Brain microvascular endothelial cell (primary cell): Measurements from ENCODE around the gene FMO1.
"Not testable (repeated sequence)": the region's sequence is repeated elsewhere in the genome, so short reads cannot be mapped to it uniquely, and the experiment has no call there.

Source experiments
- DNase-seq: peaks from one replicate; pipeline ENCODE4 v3.0.0-alpha.2; 2020
- H3K27ac ChIP-seq: fragments of 250-450 bp; sonication (Bioruptor Pico); 2 replicates; pipeline ENCODE4 v1.5.1; 2020; ENCODE audit warnings: mild to moderate bottlenecking, moderate library complexity
- H3K27me3 ChIP-seq: fragments of 250-450 bp; sonication (Bioruptor Pico); replicated peaks from 2 replicates; pipeline ENCODE4 v1.5.1; 2020; ENCODE audit warnings: mild to moderate bottlenecking
- H3K36me3 ChIP-seq: fragments of 250-450 bp; sonication (Bioruptor Pico); replicated peaks from 2 replicates; pipeline ENCODE4 v1.5.1; 2020; ENCODE audit warnings: mild to moderate bottlenecking
- H3K4me3 ChIP-seq: 2 replicates; pipeline ENCODE4 v1.5.1; 2011; ENCODE audit warnings: low read depth, mild to moderate bottlenecking, control low read depth, low read length, moderate library complexity
- in situ Hi-C: cut with HindIII; loops from 2 replicates; pipeline ENCODE4 v1.10.0; 2017; ENCODE audit warnings: low sequenced_read_pairs, low pct_ligation_motif_present
- TF ChIP-seq, protein P1 (sequence below): IDR thresholded peaks from 2 replicates; pipeline ENCODE4 v1.5.1; 2011; ENCODE audit warnings: low read depth, mild to moderate bottlenecking, moderate library complexity, low read length, control low read depth, inconsistent platforms; ENCODE audit errors: missing control alignments

The FMO1 gene

GRCh38 chr1:171219346-171220080 lies 28.8 kb upstream of the FMO1 start:
- TF ChIP-seq, protein P1, sequence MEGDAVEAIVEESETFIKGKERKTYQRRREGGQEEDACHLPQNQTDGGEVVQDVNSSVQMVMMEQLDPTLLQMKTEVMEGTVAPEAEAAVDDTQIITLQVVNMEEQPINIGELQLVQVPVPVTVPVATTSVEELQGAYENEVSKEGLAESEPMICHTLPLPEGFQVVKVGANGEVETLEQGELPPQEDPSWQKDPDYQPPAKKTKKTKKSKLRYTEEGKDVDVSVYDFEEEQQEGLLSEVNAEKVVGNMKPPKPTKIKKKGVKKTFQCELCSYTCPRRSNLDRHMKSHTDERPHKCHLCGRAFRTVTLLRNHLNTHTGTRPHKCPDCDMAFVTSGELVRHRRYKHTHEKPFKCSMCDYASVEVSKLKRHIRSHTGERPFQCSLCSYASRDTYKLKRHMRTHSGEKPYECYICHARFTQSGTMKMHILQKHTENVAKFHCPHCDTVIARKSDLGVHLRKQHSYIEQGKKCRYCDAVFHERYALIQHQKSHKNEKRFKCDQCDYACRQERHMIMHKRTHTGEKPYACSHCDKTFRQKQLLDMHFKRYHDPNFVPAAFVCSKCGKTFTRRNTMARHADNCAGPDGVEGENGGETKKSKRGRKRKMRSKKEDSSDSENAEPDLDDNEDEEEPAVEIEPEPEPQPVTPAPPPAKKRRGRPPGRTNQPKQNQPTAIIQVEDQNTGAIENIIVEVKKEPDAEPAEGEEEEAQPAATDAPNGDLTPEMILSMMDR = no peak
- H3K36me3 ChIP-seq = no peaks in the 10 kb centered on the region
- H3K27me3 ChIP-seq = no peaks in the 10 kb centered on the region
- H3K4me3 ChIP-seq = no peak overlapping the region
- H3K27ac ChIP-seq = peak overlapping the region; percentile 87
- DNase-seq = peak; percentile 40
- in situ Hi-C loops = no loop called here

- TF ChIP-seq, protein P1 = no peak
- Histone ChIP-seq H3K4me3 (peak overlapping the region; percentile 9), H3K27me3 (no peaks in the 10 kb centered on the region), H3K36me3 (no peaks in the 10 kb centered on the region), H3K27ac (peak overlapping the region; percentile 87)
- DNase-seq = peak; percentile 70
- in situ Hi-C loops = no loop called here
Observed at GRCh38 chr1:171220081-171220420, 28.2 kb upstream of the FMO1 start.

GRCh38 chr1:171220581-171221054 lies 27.7 kb upstream of the FMO1 start:
- TF ChIP-seq, protein P1 = peak; percentile 14
- peak; percentile 51 for DNase-seq
- Histone ChIP-seq H3K27ac (peak overlapping the region; percentile 87), H3K27me3 (no peaks in the 10 kb centered on the region), H3K4me3 (peak overlapping the region; percentile 9), H3K36me3 (no peaks in the 10 kb centered on the region)
- in situ Hi-C loops = no loop called here

GRCh38 chr1:171221665-171222591 lies 26.4 kb upstream of the FMO1 start:
- no peaks in the 10 kb centered on the region for H3K36me3 ChIP-seq
- DNase-seq = peak; percentile 8
- TF ChIP-seq, protein P1 = no peak
- no peak overlapping the region for H3K4me3 ChIP-seq
- in situ Hi-C loops = no loop called here
- no peaks in the 10 kb centered on the region for H3K27me3 ChIP-seq
- no peak overlapping the region for H3K27ac ChIP-seq

- Histone ChIP-seq H3K27me3 (no peaks in the 10 kb centered on the region), H3K27ac (no peak overlapping the region)
- in situ Hi-C loops = no loop called here
Observed at GRCh38 chr1:171222936-171223335, 25.4 kb upstream of the FMO1 start.

DNA sequence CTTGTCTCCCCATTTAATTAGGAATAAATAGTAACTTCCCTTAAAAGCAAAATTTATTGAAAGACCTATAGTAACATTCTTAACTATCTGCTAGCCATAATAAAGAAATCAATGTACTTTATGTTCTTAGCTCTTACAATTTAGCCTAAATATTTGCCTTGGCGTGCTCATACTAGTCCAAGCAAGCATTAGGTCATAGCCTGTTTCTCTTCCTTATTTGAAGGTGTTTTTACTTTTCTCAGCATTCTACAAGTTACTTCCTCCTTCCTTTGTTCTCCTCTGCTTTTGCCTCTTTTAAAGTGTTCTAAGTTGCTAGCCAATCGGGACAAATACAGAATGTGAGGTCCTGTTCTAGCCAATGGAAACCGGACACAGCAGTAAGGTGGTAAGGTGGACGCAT lies 24.0 kb upstream of the FMO1 start:
- DNase-seq, H3K27me3 ChIP-seq, H3K4me3 ChIP-seq, H3K27ac ChIP-seq, in situ Hi-C loops, H3K36me3 ChIP-seq: not testable (repeated sequence)

More at GRCh38 chr1:171222936-171223335, 25.4 kb upstream of the FMO1 start:
- TF ChIP-seq, protein P1 = no peak
- Histone ChIP-seq H3K36me3 (no peaks in the 10 kb centered on the region), H3K4me3 (no peak overlapping the region)
- no peak for DNase-seq
